ENCODE data around the gene ETFA.

ETFA gene

GRCh38 chr15:76252249-76252648 is 59.0 kb downstream of the ETFA start:
- no peak for TF ChIP-seq CTCF (IDR thresholded peaks at IDR 0.05; ENCODE audit: low read length)
- TF ChIP-seq EZH2 (IDR thresholded peaks at IDR 0.05; ENCODE audit: borderline replicate concordance, low read length), result no peak
- H3K9me3 ChIP-seq (ENCODE audit: low read length), result no peaks in the 10 kb centered on the region
- no peaks in the 10 kb centered on the region for H3K4me1 ChIP-seq (ENCODE audit: insufficient read depth, low read length, severe bottlenecking)
- no peaks in the 10 kb centered on the region for H3K9me2 ChIP-seq (ENCODE audit: low read depth, low read length)
- H3K36me3 ChIP-seq (ENCODE audit: insufficient read depth, low read length), result peaks cover 14% of the 10 kb centered on the region
- no peak overlapping the region for H3K9ac ChIP-seq (ENCODE audit: low read length)
- no peaks in the 10 kb centered on the region for H4K20me1 ChIP-seq (ENCODE audit: insufficient read depth, low read length)
- H3F3A ChIP-seq (ENCODE audit: insufficient read depth, low read length), result no peaks in the 10 kb centered on the region
- H3K27ac ChIP-seq (ENCODE audit: low read depth, low read length, poor library complexity, severe bottlenecking), result no peak overlapping the region
- H3K4me3 ChIP-seq (ENCODE audit: low read depth, low read length, poor library complexity, severe bottlenecking), result no peak overlapping the region
- no peak overlapping the region for H2AFZ ChIP-seq (ENCODE audit: low read length)
- no peaks in the 10 kb centered on the region for H3K79me2 ChIP-seq (ENCODE audit: insufficient read depth, low read length)
- H3K4me2 ChIP-seq (ENCODE audit: low read length), result no peak overlapping the region
- H3K27me3 ChIP-seq (ENCODE audit: insufficient read depth, low read length), result no peaks in the 10 kb centered on the region

GRCh38 chr15:76251717-76252116 is 59.6 kb downstream of the ETFA start:
- TF ChIP-seq EZH2 (IDR thresholded peaks at IDR 0.05; ENCODE audit: borderline replicate concordance, low read length), result no peak
- no peak for TF ChIP-seq CTCF (IDR thresholded peaks at IDR 0.05; ENCODE audit: low read length)
- H3K27ac ChIP-seq (ENCODE audit: low read depth, low read length, poor library complexity, severe bottlenecking), result no peak overlapping the region
- no peaks in the 10 kb centered on the region for H4K20me1 ChIP-seq (ENCODE audit: insufficient read depth, low read length)
- H3F3A ChIP-seq (ENCODE audit: insufficient read depth, low read length), result no peaks in the 10 kb centered on the region
- H3K9ac ChIP-seq (ENCODE audit: low read length), result no peak overlapping the region
- H2AFZ ChIP-seq (ENCODE audit: low read length), result no peak overlapping the region
- no peaks in the 10 kb centered on the region for H3K9me2 ChIP-seq (ENCODE audit: low read depth, low read length)
- H3K27me3 ChIP-seq (ENCODE audit: insufficient read depth, low read length), result no peaks in the 10 kb centered on the region
- H3K79me2 ChIP-seq (ENCODE audit: insufficient read depth, low read length), result no peaks in the 10 kb centered on the region
- no peaks in the 10 kb centered on the region for H3K9me3 ChIP-seq (ENCODE audit: low read length)
- H3K4me3 ChIP-seq (ENCODE audit: low read depth, low read length, poor library complexity, severe bottlenecking), result no peak overlapping the region
- no peak overlapping the region for H3K4me2 ChIP-seq (ENCODE audit: low read length)
- no peaks in the 10 kb centered on the region for H3K4me1 ChIP-seq (ENCODE audit: insufficient read depth, low read length, severe bottlenecking)
- peaks cover 14% of the 10 kb centered on the region for H3K36me3 ChIP-seq (ENCODE audit: insufficient read depth, low read length)

- Histone ChIP-seq H4K20me1 (ENCODE audit: insufficient read depth, low read length) (no peaks in the 10 kb centered on the region), H3K9me3 (ENCODE audit: low read length) (no peaks in the 10 kb centered on the region), H3F3A (ENCODE audit: insufficient read depth, low read length) (no peaks in the 10 kb centered on the region), H3K9ac (ENCODE audit: low read length) (no peak overlapping the region), H2AFZ (ENCODE audit: low read length) (no peak overlapping the region), H3K79me2 (ENCODE audit: insufficient read depth, low read length) (no peaks in the 10 kb centered on the region), H3K36me3 (ENCODE audit: insufficient read depth, low read length) (peaks cover 11% of the 10 kb centered on the region), H3K9me2 (ENCODE audit: low read depth, low read length) (no peaks in the 10 kb centered on the region), H3K4me3 (ENCODE audit: low read depth, low read length, poor library complexity, severe bottlenecking) (no peak overlapping the region), H3K4me1 (ENCODE audit: insufficient read depth, low read length, severe bottlenecking) (no peaks in the 10 kb centered on the region), H3K27me3 (ENCODE audit: insufficient read depth, low read length) (no peaks in the 10 kb centered on the region), H3K27ac (ENCODE audit: low read depth, low read length, poor library complexity, severe bottlenecking) (no peak overlapping the region), H3K4me2 (ENCODE audit: low read length) (no peak overlapping the region)
- no peak for TF ChIP-seq CTCF (IDR thresholded peaks at IDR 0.05; ENCODE audit: low read length)
- no peak for TF ChIP-seq EZH2 (IDR thresholded peaks at IDR 0.05; ENCODE audit: borderline replicate concordance, low read length)
Observed at GRCh38 chr15:76245072-76245610, 66.1 kb downstream of the ETFA start.

Measured in OCI-LY1 (cell line).